HG03558 (cell line): Measurements from ENCODE around the gene PIWIL4.
"Not testable (repeated sequence)": the region's sequence is repeated elsewhere in the genome, so short reads cannot be mapped to it uniquely, and the experiment has no call there.

Experiments used
- ATAC-seq: cut with Tn5 transposase; IDR thresholded peaks from one replicate; pipeline ENCODE4 v1.9.1; 2021; ENCODE audit warnings: moderate number of reproducible peaks; ENCODE audit not compliant: unreplicated experiment; ENCODE audit errors: extremely low read depth

The PIWIL4 gene

GRCh38 chr11:94630221-94630620 is 63.1 kb downstream of the PIWIL4 start:
- no peak for ATAC-seq

DNA sequence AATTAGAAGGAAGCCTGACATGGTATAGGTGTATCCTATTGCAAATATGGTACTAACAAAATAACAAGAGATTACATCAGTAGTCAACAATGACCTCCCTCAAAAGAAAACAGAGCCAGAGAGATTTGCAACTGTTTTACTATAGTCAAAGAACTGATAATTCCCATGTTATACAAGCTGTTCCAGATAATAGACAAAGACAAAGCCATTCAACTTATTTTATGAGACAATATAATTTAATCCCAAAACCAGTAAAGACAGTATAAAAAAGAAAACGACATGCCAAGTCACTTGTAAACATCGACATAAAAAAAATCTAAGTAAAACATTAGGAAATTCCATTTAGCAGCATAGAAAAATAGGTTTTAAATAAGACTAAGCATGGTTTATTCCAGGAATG is 65.2 kb downstream of the PIWIL4 start:
- ATAC-seq = no peak

DNA sequence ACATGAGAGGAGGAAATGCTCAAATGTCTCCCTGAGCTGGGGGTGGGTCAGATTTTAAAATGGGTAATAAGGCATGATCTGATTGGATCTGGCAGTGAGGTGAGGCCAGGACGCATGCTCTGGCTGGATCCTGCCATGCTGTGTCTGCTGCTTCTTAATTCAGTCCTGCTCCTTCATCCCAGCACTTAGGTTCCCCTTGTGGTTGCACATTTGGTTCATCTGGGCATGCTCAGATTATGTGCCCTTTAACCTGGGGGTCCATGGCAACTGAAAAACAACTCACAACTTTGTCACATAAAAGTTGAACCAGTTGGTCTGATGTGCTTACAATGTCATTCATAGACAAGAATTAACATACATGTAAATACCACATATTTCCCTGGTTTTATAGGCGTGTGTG is 67.9 kb downstream of the PIWIL4 start:
- no peak for ATAC-seq

DNA sequence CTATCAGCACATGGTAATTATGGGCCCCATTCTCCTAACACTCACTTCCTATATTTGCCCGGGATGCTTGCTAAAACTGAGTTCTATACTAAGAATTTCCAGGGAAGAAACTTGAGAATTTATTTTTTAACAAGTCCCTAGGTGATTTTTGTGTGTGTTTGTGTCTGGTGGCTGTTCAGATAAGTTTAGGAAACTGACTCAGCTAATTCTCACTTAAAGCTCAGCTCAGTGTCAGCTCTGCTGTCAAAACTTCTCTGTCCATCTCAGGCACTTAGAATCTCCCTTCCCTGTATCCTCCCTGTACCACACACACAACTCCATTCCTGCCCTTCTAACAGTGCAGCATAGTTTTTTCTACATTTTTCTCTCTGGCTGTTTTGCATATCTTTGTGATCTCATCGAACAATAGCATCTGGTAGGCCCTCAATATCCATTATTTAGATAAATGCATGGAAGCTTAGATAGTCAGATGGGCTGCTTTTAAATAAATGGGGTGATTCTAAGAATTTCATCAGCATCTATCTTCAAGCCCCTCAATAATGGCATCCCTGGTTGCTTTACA is 69.3 kb downstream of the PIWIL4 start:
- ATAC-seq = no peak

- ATAC-seq = no peak
Measured at GRCh38 chr11:94638301-94638901, 71.2 kb downstream of the PIWIL4 start.

DNA sequence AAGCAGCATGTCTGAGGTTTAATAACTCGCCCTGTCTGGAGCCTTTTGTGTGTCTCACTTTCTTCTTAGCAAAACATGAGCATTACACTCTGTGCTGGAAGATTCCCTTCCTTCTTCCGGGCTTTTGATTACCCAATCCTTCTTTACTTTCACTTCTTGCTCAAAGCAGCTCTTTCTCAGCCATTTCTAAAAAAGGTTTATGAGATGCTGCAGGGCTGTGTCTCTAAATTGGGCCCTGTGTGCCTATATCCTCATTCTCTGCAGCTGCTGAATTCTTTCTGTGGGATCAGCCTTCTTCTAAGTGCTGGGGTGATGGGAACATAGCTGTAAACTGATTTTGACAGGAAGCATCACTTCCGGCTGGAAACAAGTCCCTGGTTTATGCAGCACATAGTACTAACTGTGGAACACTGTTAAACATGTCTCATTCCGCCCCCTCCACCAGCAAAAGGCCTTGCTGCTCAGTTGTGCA is 71.8 kb downstream of the PIWIL4 start:
- ATAC-seq = no peak

DNA sequence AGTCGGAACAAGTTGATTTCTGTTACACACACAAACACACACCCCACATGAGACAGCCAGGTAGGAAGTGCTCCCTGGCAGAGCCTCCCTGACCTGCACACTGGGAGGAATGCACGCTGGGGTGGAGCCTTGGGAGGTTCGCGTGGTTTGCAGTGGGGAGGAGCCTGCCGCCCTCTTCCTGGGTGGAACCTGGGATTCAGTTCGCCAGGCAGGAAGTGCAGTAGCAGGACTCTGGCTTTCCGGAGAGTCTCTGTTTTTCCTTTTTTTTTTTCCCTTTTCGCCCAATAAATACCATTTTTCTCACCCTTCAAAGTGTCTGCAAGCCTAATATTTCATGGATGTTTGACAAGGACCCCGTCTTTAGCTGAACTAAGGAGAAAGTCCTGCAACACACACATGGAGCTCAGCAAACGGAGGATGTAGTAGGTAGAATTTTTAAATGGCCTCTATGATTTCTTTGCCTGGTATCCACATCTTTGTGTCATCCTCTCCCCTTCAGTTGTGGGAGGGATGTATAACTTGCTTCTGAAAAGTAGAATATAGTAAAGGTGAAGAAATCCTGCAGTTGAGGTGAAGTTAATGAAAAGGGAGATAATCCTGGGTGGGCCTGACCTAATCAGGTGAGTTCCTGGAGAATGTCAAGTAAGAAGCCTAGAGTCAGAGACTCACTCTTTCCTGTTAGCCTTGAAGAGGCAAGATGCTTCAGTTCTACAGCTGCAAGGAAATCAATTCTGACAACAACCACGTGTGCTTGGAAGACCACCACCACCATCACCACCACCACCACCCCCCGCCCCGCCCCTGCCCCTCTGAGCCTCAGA is 72.9 kb downstream of the PIWIL4 start:
- no peak for ATAC-seq

GRCh38 chr11:94641167-94641761 is 74.1 kb downstream of the PIWIL4 start:
- no peak for ATAC-seq

DNA sequence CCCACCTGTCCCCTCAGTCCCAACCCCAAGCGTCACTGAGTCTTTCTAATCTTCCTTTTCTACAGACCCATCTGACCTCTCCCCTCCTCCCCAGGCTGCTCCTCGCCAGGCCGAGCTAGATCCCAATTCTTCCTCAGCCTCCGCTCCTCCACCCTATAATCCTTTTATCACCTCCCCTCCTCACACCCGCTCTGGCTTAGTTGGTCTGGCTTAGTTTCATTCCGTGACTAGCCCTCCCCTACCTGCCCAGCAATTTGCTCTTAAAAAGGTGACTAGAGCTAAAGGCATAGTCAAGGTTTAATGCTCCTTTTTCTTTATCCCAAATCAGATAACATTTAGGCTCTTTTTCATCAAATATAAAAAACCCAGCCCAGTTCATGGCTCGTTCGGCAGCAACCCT is 76.0 kb downstream of the PIWIL4 start:
- ATAC-seq = not testable (repeated sequence)

DNA sequence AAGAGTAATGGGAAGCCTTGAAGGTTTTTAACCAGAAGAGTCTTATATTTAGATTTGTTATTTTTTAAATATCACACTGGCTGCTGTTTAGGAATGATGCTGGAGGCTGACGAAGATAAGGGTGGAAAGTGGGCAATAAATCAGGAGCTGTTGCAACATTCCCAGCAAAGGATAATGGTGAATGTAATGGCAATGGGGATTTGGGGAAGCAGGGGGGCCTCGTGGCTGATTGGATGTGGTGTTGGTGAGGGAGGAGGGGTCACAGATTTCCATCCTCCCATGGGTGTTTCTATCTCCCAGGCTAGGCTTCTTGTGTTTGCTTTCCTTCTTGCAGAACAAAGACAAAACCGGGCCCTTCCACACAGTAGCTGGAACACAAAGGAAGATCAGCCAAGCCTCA is 80.8 kb downstream of the PIWIL4 start:
- no peak for ATAC-seq

DNA sequence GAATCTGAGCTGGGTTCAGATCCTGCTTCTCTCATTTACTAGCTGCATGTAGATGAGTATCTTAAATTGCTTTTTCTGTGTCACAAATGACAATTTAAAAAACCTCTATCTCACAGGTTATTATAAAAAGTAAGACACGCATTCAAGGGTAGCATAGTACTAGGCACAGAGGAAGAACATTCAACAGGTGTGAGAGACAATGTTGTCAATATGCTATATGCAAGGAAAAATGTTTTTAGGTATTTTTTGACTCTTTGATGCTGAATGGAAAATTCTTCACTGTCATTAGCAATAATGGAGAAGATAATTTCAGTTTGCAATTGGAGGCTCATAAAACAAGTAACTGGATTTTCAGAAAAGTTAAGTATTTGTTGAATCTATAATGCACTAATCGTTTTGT is 81.6 kb downstream of the PIWIL4 start:
- ATAC-seq = no peak

DNA sequence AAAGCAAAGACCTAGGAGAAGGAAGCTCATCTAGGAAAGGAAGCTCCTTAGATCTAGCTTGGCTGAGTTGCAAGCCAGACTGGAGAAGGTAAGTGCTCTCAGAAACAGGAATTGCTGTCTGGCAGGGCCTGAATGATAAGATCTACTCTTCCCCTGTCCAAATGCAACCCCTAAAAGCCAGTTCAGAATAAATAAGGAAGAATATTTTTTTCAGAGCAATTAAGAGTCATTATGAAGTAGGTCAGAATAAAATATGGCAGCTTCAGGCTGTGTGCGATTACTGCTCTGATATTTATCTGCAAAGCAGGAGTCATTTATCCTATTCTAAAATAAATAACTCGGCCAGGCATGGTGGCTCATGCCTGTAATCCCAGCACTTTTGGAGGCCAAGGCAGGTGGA is 82.1 kb downstream of the PIWIL4 start:
- no peak for ATAC-seq

GRCh38 chr11:94649964-94650623 is 82.9 kb downstream of the PIWIL4 start:
- ATAC-seq = no peak

DNA sequence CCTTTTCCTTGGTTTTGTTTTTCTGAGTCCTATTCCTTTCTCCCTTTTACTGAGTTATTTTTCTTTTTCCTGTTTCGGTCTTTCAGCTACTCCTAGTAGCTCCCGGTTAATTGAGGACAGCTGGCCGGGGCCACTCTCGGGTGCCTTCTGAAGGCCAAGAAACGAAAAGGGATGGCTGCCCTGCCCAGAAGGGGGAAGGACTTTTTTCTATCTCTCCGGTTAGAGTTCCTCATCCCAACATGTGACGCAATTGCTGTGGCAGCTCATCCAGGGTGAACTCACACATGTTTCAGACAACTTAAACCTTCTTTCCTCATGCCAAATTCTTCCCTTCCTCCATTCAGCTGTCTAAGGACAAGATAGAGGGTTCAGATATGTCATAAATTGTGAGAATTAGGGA is 83.6 kb downstream of the PIWIL4 start:
- no peak for ATAC-seq

- ATAC-seq = no peak
Measured at GRCh38 chr11:94652735-94653284, 85.6 kb downstream of the PIWIL4 start.

- no peak for ATAC-seq
Measured at GRCh38 chr11:94653561-94653960, 86.4 kb downstream of the PIWIL4 start.

GRCh38 chr11:94654201-94654600 is 87.0 kb downstream of the PIWIL4 start:
- ATAC-seq = no peak

- no peak for ATAC-seq
Measured at GRCh38 chr11:94655291-94655690, 88.1 kb downstream of the PIWIL4 start.

- ATAC-seq = no peak
Measured at GRCh38 chr11:94655956-94656355, 88.8 kb downstream of the PIWIL4 start.

DNA sequence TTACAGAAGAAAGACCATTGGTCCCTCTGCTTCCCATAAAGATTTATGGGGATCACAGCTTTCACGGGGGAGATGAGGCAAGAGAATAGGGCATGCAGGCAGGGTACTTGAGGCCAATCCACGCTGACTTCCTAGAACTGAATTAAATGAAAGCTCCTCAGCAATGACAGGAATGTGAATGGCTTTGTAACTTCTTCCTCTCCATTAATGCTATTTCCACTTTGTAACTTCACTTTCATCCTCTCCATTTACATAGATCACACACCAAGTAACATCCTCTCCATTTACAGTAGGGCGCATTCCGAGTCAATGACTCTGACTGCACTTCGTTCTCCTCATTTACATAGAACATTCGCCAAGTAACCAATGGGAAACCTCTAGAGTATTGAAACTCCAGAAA is 89.8 kb downstream of the PIWIL4 start:
- no peak for ATAC-seq
